Bronchial epithelial cell (primary cell): ENCODE results near the gene TBC1D7. TPM values are rescaled to one million over a fixed set of nuclear protein-coding genes. Genes with fewer than 3 reads are reported as not detected.

Experiments
- DNase-seq: peaks from one replicate; pipeline ENCODE4 v3.0.0-alpha.2; 2010; ENCODE audit warnings: low read depth
- FAIRE-seq: peaks from 2 replicates; lab custom pipeline; 2011; peaks lifted over from hg19 to GRCh38; lab: Jason Lieb, UNC
- H3K27me3 ChIP-seq: 2 replicates; pipeline ENCODE4 v1.5.1; 2011; ENCODE audit warnings: low read length; ENCODE audit not compliant: control insufficient read depth, insufficient read depth
- H3K36me3 ChIP-seq: 2 replicates; pipeline ENCODE4 v1.5.1; 2011; ENCODE audit warnings: low read length; ENCODE audit not compliant: control insufficient read depth, insufficient read depth
- H3K4me3 ChIP-seq: 2 replicates; pipeline ENCODE4 v1.5.1; 2011; ENCODE audit warnings: mild to moderate bottlenecking, low read depth, low read length, control low read depth
- CTCF ChIP-seq: IDR thresholded peaks from 2 replicates; pipeline ENCODE4 v1.5.1; 2011; ENCODE audit warnings: mild to moderate bottlenecking, moderate library complexity, low read length, control low read depth, inconsistent platforms; ENCODE audit not compliant: insufficient read depth, severe bottlenecking
- total RNA-seq: library from RNA; depleted of rRNA; stranded (reverse); fragments of >200 nt; gene quantifications from 2 replicates; pipeline ENCODE4 v1.2.1, GENCODE V29; 2014

Gene TBC1D7
- total RNA-seq, 1 donor from 2014 or later, result 44.5 TPM

GRCh38 chr6:13308332-13308731, 20.0 kb downstream of the TBC1D7 start:
- no peak overlapping the region for H3K4me3 ChIP-seq
- no peak for FAIRE-seq
- H3K27me3 ChIP-seq, result no peaks in the 10 kb centered on the region
- peaks cover 2% of the 10 kb centered on the region for H3K36me3 ChIP-seq
- DNase-seq, result no peak
- no peak for TF ChIP-seq CTCF

GRCh38 chr6:13307508-13307995, 20.8 kb downstream of the TBC1D7 start:
- no peaks in the 10 kb centered on the region for H3K27me3 ChIP-seq
- TF ChIP-seq CTCF, result no peak
- FAIRE-seq (no peak), DNase-seq (peak; percentile 99)
- peaks cover 2% of the 10 kb centered on the region for H3K36me3 ChIP-seq
- no peak overlapping the region for H3K4me3 ChIP-seq

GRCh38 chr6:13305791-13306190, 22.5 kb downstream of the TBC1D7 start:
- FAIRE-seq, result no peak
- TF ChIP-seq CTCF, result no peak
- peaks cover 2% of the 10 kb centered on the region for H3K36me3 ChIP-seq
- H3K4me3 ChIP-seq, result no peak overlapping the region
- H3K27me3 ChIP-seq, result no peaks in the 10 kb centered on the region
- DNase-seq, result no peak

- H3K36me3 ChIP-seq, result peaks cover 2% of the 10 kb centered on the region
- no peaks in the 10 kb centered on the region for H3K27me3 ChIP-seq
- TF ChIP-seq CTCF, result no peak
- DNase-seq (no peak), FAIRE-seq (no peak)
- no peak overlapping the region for H3K4me3 ChIP-seq
These were observed 23.0 kb downstream of the TBC1D7 start for GRCh38 chr6:13305288-13305687.

- H3K27me3 ChIP-seq, result no peaks in the 10 kb centered on the region
- no peak for TF ChIP-seq CTCF
- peaks cover 5% of the 10 kb centered on the region for H3K36me3 ChIP-seq
- H3K4me3 ChIP-seq, result no peak overlapping the region
- DNase-seq (peak; percentile 22), FAIRE-seq (no peak)
These were observed 23.6 kb downstream of the TBC1D7 start for GRCh38 chr6:13304580-13305260.
